GM12878 (cell line): Measurements from ENCODE around the gene FNDC3B. TPM values are rescaled to one million over a fixed set of nuclear protein-coding genes. Genes with fewer than 3 reads are reported as not detected.

ENCODE experiments used
- ATAC-seq: fragments of 200-7000 bp; cut with Tn5 transposase; 3 replicates; pipeline ENCODE4 v1.9.1; 2020; ENCODE audit warnings: mild to moderate bottlenecking, moderate library complexity
- BruUV-seq: library from RNA; stranded (reverse); fragments of 400-500 nt; replicated peaks from 2 replicates; lab custom pipeline; 2021; lab: Mats Ljungman, UMichigan
- CTCF ChIA-PET: fragments of 300-600 bp; sonication (Branson Sonifier 250); formaldehyde crosslinking; extraction: SDS; loops from one replicate; lab custom pipeline; 2021; ENCODE audit warnings: inconsistent platforms; lab: Yijun Ruan, JAX
- POLR2A ChIA-PET: fragments of 350-600 bp; formaldehyde crosslinking; extraction: SDS; loops from one replicate; lab custom pipeline; 2021; ENCODE audit warnings: inconsistent platforms; lab: Charles Lee
- RAD21 ChIA-PET: fragments of 300-600 bp; sonication (Branson Sonifier 250); formaldehyde crosslinking; loops from one replicate; lab custom pipeline; 2023; ENCODE audit warnings: antibody characterized with exemption; ENCODE audit not compliant: unreplicated experiment; lab: Charles Lee
- SMC1A ChIA-PET: fragments of 300-600 bp; sonication (Branson Sonifier 250); formaldehyde crosslinking; loops from one replicate; lab custom pipeline; 2023; ENCODE audit not compliant: unreplicated experiment, uncharacterized antibody; lab: Charles Lee
- DNase-seq: peaks from one replicate; pipeline ENCODE4 v3.0.0-alpha.2; 2011; ENCODE audit warnings: low read depth, low spot score
- FAIRE-seq: peaks from 3 replicates; lab custom pipeline; 2011; peaks lifted over from hg19 to GRCh38; lab: Jason Lieb, UNC
- H2AFZ ChIP-seq: 2 replicates; pipeline ENCODE4 v1.6.0; 2011; ENCODE audit warnings: low read depth, low read length, control low read depth; ENCODE audit not compliant: control insufficient read depth
- H3K27ac ChIP-seq: 2 replicates; pipeline ENCODE4 v1.5.1; 2011; ENCODE audit warnings: control low read depth; ENCODE audit not compliant: control insufficient read depth, insufficient read depth
- H3K27me3 ChIP-seq, 2 experiments: replicated peaks in 1 of 2; 2 replicates each; pipeline versions ENCODE4 v1.6.0 to v1.6.1; 2011; ENCODE audit warnings: low read length in 1 of 2; ENCODE audit not compliant: control insufficient read depth in 2 of 2, insufficient read depth in 2 of 2
- H3K36me3 ChIP-seq, 2 experiments: 2 replicates each; pipeline ENCODE4 v1.5.1; 2011; ENCODE audit warnings: low read length in 1 of 2; ENCODE audit not compliant: control insufficient read depth in 2 of 2, insufficient read depth in 2 of 2
- H3K4me1 ChIP-seq: 2 replicates; pipeline ENCODE4 v1.6.1; 2011; ENCODE audit warnings: mild to moderate bottlenecking, low read length, moderate library complexity, mixed read lengths; ENCODE audit not compliant: control insufficient read depth, insufficient read depth
- H3K4me2 ChIP-seq: 2 replicates; pipeline ENCODE4 v1.6.0; 2011; ENCODE audit warnings: control low read depth; ENCODE audit not compliant: control insufficient read depth, insufficient read depth
- H3K4me3 ChIP-seq: fragments of 200-600 bp; sonication (generic); 2 replicates; pipeline ENCODE4 v1.5.1; 2016
- H3K79me2 ChIP-seq: 2 replicates; pipeline ENCODE4 v1.6.0; 2011; ENCODE audit warnings: low read length; ENCODE audit not compliant: control insufficient read depth, insufficient read depth
- H3K9ac ChIP-seq: 2 replicates; pipeline ENCODE4 v1.8.0; 2011; ENCODE audit warnings: low read length, control low read depth, mixed read lengths; ENCODE audit not compliant: control insufficient read depth, insufficient read depth
- H3K9me3 ChIP-seq: replicated peaks from 3 replicates; pipeline ENCODE4 v1.5.1; 2011; ENCODE audit warnings: mild to moderate bottlenecking, low read length; ENCODE audit not compliant: control insufficient read depth, insufficient read depth
- H4K20me1 ChIP-seq: 2 replicates; pipeline ENCODE4 v1.6.0; 2011; ENCODE audit not compliant: control insufficient read depth, insufficient read depth
- JUNB ChIP-seq: IDR thresholded peaks from 2 replicates; pipeline ENCODE4 v1.6.1; 2016; ENCODE audit warnings: antibody characterized with exemption, mild to moderate bottlenecking
- POLR2AphosphoS2 ChIP-seq: IDR thresholded peaks from 2 replicates; pipeline ENCODE4 v1.6.1; 2011; ENCODE audit warnings: low read depth, mild to moderate bottlenecking, low read length, improper control_type of control experiment, moderate library complexity
- RELA ChIP-seq: fragments of 450-650 bp; IDR thresholded peaks from 2 replicates; pipeline ENCODE4 v1.8.0; 2014; ENCODE audit warnings: borderline replicate concordance; ENCODE audit not compliant: partially characterized antibody
- STAT3 ChIP-seq: IDR thresholded peaks from 2 replicates; pipeline ENCODE4 v1.6.1; 2011; ENCODE audit warnings: low read depth, low read length, improper control_type of control experiment
- ZNF622 ChIP-seq: fragments of 450-650 bp; IDR thresholded peaks from 2 replicates; pipeline ENCODE4 v1.6.1; 2017; ENCODE audit warnings: mild to moderate bottlenecking, inconsistent platforms
- WGBS: methylation state at CpG from one replicate; pipeline ENCODE4 v1.1.6; 2016; ENCODE audit warnings: low lambda C conversion rate; ENCODE audit not compliant: insufficient replicate concordance, insufficient coverage; ENCODE audit errors: missing lambda C conversion rate; 5-methylcytosine and 5-hydroxymethylcytosine counted together
- in situ Hi-C: fragments of 300-500 bp; cut with MboI; formaldehyde crosslinking; loops from 9 replicates; pipeline ENCODE4 v1.14.3; 2018; ENCODE audit warnings: mixed read lengths
- intact Hi-C: fragments of 100-400 bp; cut with micrococcal nuclease; formaldehyde crosslinking; loops from one replicate; pipeline ENCODE4 v1.14.2; 2022; ENCODE audit not compliant: unreplicated experiment
- polyA plus RNA-seq, 11 experiments: library from polyadenylated mRNA; depleted of rRNA in 4 of 11; unstranded in 6 of 11; stranded (reverse) in 5 of 11; fragments of >200 nt; fragmentation: Nextera tagmentation in 4 of 11; fragmentation: Illumina TruSeq in 1 of 11; extraction: Ambion mirVana in 4 of 11; extraction: Trizol in 1 of 11; gene quantifications; 1 replicate in 1 of 11; 2 replicates in 10 of 11; pipeline versions ENCODE4 v1.2.1 to v1.2.3, GENCODE V29; 2011 to 2016; ENCODE audit warnings: inconsistent platforms in 2 of 11, missing spikeins in 2 of 11, low read depth in 1 of 11
- total RNA-seq, 4 experiments: library from RNA; depleted of rRNA in 3 of 4; stranded (reverse); fragments of >200 nt in 3 of 4; fragmentation: Illumina TruSeq in 1 of 4; extraction: Trizol in 1 of 4; gene quantifications; 2 replicates each; pipeline versions ENCODE4 v1.2.1 to v1.2.3, GENCODE V29; 2013 to 2021
- TF ChIP-seq, protein P1 (sequence below): fragments of 450-650 bp; IDR thresholded peaks from 2 replicates; pipeline ENCODE4 v1.6.1; 2017; ENCODE audit warnings: antibody characterized with exemption, mild to moderate bottlenecking, moderate library complexity

Gene FNDC3B
- total and polyA plus RNA-seq, 10 of the 15 experiments (the other 5 are each of a cell fraction or from before 2014, with no cell fraction given): 7.9 to 35.0 (median 18.5) TPM

DNA sequence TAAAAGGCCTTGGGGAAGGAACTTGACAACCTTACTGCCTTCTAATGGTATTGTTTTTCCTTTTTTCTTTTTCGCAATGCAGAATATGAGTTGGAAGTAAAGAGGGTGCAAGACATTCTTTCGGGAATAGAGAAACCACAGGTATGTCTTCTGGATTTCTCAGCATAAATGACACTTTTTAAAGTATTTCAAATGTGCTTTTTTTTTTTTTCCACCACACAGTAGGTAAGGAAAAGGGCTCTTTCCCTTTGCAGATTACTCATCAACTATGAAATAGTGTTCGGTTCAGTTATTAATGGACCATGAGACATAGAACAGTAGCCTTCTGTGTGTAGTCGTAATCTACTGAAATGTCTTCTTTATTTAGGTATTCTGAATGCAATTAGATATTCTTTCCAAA is 246.5 kb downstream of the FNDC3B start (continued):
- TF ChIP-seq, protein P1, sequence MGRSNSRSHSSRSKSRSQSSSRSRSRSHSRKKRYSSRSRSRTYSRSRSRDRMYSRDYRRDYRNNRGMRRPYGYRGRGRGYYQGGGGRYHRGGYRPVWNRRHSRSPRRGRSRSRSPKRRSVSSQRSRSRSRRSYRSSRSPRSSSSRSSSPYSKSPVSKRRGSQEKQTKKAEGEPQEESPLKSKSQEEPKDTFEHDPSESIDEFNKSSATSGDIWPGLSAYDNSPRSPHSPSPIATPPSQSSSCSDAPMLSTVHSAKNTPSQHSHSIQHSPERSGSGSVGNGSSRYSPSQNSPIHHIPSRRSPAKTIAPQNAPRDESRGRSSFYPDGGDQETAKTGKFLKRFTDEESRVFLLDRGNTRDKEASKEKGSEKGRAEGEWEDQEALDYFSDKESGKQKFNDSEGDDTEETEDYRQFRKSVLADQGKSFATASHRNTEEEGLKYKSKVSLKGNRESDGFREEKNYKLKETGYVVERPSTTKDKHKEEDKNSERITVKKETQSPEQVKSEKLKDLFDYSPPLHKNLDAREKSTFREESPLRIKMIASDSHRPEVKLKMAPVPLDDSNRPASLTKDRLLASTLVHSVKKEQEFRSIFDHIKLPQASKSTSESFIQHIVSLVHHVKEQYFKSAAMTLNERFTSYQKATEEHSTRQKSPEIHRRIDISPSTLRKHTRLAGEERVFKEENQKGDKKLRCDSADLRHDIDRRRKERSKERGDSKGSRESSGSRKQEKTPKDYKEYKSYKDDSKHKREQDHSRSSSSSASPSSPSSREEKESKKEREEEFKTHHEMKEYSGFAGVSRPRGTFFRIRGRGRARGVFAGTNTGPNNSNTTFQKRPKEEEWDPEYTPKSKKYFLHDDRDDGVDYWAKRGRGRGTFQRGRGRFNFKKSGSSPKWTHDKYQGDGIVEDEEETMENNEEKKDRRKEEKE: no peak
- TF ChIP-seq RELA (no peak), JUNB (no peak), POLR2AphosphoS2 (no peak)

DNA sequence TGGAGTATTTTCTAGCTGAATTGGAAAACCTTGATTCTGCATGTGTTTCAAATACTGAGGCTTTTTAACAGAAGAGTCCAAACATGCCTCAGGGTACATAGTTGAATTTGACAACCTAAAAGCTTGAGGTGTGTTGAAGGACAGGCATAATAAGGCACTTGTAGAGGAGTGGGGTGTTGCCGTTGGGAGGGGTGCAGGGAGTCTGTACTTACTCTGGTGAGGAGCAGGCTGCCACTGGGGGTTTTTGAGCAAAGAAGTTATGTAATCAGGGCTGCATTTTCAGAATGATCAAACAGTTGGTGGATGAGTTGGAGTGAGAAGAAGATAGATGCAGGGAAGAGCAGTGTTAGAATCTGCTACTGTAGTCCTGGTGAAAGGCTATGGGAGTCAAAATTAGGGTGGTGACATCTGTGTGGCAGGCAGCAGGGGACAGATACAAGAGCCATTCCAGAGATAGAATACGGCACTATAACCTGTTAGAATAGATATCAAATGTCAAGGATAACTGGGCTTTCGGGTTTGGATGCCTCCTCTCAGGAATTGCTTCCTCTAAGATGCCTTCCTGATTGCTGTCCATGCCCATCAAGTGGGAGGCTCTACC is 247.3 kb downstream of the FNDC3B start:
- CTCF ChIA-PET: no interaction called here
- H3K79me2 ChIP-seq: no peaks in the 10 kb centered on the region
- no peaks in the 10 kb centered on the region for H3K27me3 ChIP-seq
- H2AFZ ChIP-seq: no peak overlapping the region
- RAD21 ChIA-PET: no interaction called here
- no peak for FAIRE-seq
- 75% methylated on average over 3 of the region's 3 CpGs for WGBS
- H3K36me3 ChIP-seq: peaks cover 8 to 17% of the 10 kb centered on the region in 2 experiments; a peak in 3 of 4 replicates
- SMC1A ChIA-PET: interaction anchor here (1.6 to 2.5 kb wide), 2 partner anchors 9 to 12 kb away, joined by 5 to 7 read pairs; no protein-coding TSS in a partner anchor
- H3K4me2 ChIP-seq: no peak overlapping the region
- POLR2A ChIA-PET: no interaction called here
- no peak overlapping the region for H3K4me3 ChIP-seq
- no peaks in the 10 kb centered on the region for H4K20me1 ChIP-seq
- H3K27ac ChIP-seq: no peak overlapping the region
- intact Hi-C loops: no loop called here
- no peaks in the 10 kb centered on the region for H3K4me1 ChIP-seq
- no peak for DNase-seq
- in situ Hi-C loops: no loop called here
- TF ChIP-seq ZNF622 (no peak), STAT3 (no peak)
- TF ChIP-seq, all 136 proteins: peak for 0
- no peak for ATAC-seq
- BruUV-seq: no TSS peak
- no peaks in the 10 kb centered on the region for H3K9me3 ChIP-seq
- H3K9ac ChIP-seq: no peak overlapping the region
